HG03520 (cell line): Measurements from ENCODE around the gene EEF2.

Experiments
- ATAC-seq: cut with Tn5 transposase; IDR thresholded peaks from one replicate; pipeline ENCODE4 v1.9.1; 2021; ENCODE audit warnings: mild to moderate bottlenecking, moderate library complexity; ENCODE audit not compliant: unreplicated experiment

EEF2 gene

GRCh38 chr19:3986260-3987041, 1.2 kb upstream of the EEF2 start:
- no peak for ATAC-seq

DNA sequence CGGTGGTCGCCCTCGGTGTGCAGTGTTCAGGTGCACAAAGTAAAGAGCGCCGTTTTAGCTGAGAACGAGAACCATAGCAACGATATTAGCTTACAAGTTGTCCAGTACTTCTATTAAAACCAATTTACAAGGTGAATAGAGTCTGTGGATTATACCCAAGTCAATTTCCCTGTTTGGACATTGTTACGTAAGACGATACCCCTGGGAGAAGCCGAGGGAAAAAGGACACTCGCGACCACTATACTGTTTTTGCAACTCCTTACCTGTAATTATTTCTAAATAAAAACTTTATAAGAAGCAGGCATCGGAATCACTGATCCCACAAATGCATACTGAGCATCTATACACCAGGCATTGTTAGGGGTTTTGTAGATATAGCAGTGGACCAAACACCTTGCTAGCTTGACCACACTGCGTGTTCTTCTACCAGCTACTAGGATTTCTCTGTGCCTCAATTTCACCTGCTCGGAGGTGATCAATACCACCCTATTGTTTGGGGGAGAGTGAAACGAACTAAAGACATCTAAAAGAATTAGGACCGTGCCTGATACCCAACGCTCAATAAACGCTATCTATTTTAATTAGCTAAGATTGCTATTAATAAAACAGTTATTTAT, 488 bp upstream of the EEF2 start:
- ATAC-seq = no peak

DNA sequence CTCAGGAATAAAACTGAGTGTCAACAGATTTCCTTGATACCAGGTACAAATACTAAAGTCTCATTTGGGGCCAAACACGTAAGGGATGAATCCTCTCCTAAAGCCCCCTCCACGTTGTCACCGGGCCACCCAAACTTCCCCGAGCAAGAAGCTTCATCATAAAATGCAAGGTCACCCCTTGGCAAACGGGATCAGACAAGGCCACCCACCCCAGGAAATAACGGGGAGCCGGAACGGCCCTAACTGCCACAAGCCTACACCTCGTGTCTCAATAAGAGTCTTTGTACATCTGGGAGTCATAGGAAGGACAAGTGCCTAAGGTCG, 717 bp downstream of the EEF2 start:
- ATAC-seq = no peak

DNA sequence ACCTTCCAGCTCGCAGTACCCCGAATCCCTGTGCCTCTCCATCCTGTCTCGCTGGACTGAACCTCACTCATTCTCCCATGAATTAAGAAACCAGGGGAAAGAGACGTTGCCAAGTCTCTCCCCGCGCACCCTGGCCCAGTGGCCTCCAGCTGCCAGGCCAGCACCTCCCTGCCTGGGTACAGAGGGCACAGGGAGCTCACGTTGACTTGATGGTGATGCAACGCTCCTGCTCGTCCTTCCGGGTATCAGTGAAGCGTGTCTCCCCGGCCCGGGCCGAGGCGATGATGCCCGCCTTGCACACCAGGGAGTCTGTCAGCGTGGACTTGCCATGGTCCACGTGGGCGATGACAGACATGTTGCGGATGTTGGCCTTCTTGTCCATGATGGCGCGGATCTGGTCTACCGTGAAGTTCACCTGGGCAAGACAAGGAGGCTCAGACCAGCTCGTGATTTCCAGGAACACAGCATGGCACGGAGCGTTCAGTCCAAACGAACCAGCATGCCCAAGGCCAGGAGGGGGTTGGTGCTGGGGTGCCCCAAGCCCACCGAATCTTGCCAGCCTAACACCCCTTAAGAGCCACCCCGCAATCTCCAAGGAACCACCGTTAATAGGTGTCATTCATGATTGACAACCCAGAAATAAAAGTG, 1.2 kb downstream of the EEF2 start:
- no peak for ATAC-seq

DNA sequence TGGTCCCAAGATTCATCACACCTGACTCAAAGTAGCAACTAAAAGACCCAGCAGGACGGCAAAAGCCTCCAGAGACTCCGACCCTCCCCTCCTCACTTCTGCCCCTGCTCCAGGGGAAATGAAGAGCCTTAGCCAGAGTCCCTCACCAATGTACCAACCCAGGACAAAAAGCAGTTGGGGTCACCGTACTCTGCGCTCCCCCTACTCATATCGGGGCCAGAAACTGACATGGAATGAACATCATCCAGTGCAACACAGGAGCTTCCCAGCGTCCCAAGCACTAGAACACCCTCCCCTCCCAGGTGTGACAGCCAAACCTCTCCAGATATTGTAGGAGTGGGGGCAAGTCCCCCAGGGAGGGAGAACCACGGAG, 1.7 kb downstream of the EEF2 start:
- ATAC-seq = no peak

GRCh38 chr19:3982701-3983541, 2.3 kb downstream of the EEF2 start:
- ATAC-seq = no peak

DNA sequence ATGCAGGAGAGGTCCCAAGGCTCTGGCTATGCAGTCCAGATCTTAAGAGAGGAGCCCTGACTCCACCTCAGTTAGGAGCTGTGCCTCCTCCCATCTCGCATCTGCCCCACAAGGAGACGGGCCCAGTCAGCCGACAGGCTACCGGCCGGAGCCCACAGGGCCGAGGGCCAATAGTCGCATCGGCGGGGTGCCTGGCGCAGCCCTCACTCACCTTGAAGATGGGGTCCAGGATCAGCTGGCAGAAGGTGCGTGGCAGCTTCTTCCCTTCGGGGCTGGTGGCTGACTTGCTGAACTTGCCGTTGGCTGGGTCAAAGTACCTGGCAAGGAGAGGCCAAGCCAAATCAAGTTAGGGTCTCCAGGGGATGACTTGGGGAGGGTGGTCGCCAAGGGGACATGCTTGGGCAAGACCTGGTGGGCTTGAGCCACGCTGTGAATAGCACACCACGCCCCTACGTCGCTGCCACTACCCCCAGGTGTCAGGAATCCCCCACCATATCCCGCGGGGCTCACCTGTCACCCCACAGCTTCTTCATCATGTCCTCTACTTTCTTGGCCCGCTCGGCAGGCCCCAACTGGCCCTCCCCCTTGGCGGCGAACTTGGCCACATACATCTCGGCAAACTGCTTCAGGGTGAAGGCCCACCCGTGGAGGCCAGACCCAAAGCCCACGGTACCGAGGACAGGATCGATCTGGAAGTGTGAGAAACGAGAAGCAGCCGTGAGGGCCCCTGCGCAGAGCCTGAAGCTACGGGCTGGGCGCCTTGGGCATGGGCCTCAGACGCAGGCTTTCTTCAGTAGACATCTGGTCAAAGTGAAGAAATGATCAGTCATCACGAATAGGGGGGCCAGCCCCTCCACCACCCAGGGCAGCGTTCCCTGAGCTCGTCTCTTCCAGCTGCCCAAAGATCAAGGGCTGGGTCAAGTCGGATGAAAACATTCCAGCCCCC, 3.3 kb downstream of the EEF2 start:
- ATAC-seq = no peak

GRCh38 chr19:3981373-3981735, 3.9 kb downstream of the EEF2 start:
- no peak for ATAC-seq

DNA sequence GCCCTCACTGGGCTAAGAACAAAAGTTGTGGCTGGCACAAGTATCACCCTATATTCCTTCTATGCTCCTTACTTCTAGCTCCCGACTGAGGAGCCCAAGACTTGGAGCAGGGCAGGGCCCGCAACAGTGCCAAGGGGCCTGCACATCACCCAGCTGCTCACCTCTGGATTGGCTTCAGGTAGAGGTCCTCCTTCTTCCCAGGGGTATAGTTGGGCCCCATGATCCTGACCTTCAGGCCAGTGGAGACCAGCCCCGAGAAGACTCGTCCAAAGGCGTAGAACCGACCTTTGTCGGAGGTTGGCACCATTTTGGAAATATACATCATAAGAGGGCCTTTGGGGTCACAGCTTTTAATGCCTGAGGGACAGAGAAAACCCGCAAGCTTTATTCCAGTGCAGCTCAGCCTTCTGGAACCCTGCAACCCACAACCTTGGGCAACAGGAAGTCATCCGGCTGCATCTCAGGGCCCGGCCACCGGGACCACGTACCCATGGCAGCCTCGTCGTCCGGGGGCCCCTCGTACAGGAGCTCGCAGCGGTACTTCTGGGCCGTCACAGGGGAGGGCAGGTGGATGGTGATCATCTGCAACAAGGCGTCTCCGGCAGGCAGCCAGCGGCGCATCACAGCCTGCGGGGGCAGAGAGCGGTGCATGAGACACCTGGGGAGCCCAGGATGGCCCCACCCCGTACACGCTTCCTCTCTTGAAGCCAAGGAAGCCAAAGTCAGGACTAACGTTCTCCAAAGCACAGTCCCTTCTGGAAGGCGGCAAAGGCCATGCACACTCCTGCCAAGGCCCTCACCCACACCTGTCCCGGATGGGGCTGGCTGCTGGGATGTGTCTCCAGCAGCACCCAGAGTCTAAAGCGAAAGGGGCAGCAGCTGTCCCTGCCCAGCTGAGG, 4.7 kb downstream of the EEF2 start:
- no peak for ATAC-seq

DNA sequence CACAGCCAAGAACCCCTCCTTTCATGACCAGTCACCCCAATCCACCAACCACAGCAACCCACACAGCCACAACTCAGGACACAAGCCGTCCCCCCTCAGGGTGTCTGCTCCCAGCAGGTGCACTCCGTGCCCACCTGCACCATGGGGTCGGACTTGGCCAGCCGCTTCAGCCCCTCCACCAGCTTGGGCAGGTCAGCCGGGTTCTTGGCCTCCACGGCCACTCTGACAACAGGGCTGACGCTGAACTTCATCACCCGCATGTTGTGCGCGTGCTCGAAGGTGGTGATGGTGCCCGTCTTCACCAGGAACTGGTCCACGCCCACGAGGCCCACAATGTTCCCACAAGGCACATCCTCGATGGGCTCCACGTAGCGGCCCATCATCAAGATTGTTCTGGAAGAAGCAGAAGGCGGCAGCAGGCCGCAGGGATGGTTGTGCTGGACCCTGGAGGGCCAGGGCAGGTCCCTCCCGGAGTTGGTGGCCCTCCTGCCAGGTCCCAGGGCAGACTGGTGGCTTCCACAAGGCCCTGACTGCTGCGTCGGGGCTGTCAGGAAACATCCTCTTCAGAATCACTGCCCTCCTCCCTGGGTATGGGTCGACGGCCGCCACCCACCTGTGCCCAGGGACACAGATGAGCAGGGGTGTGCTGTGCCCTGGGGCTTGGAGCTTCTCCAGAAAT, 5.5 kb downstream of the EEF2 start:
- no peak for ATAC-seq

GRCh38 chr19:3979289-3979673, 6.0 kb downstream of the EEF2 start:
- no peak for ATAC-seq

DNA sequence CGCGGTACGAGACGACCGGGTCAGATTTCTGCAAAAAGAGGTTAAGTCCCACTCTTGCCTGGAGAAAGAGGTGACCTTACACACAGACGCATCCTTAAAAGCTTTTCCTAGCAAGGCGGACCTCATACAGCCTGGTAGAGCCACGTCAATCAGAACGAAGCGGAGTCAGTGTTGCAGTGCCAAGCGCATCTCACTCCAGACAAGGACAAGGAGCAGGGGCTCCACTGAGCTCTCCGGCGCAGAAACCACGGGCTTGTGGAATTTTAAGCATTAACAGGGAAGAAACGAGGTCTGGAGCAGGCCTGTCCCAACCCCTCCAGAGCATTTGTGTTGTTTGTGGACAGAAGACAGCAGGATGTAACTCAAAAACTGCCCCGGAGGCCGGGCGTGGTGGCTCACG, 7.1 kb downstream of the EEF2 start:
- no peak for ATAC-seq

- ATAC-seq = no peak
These were observed 7.8 kb downstream of the EEF2 start for GRCh38 chr19:3977242-3978143.

DNA sequence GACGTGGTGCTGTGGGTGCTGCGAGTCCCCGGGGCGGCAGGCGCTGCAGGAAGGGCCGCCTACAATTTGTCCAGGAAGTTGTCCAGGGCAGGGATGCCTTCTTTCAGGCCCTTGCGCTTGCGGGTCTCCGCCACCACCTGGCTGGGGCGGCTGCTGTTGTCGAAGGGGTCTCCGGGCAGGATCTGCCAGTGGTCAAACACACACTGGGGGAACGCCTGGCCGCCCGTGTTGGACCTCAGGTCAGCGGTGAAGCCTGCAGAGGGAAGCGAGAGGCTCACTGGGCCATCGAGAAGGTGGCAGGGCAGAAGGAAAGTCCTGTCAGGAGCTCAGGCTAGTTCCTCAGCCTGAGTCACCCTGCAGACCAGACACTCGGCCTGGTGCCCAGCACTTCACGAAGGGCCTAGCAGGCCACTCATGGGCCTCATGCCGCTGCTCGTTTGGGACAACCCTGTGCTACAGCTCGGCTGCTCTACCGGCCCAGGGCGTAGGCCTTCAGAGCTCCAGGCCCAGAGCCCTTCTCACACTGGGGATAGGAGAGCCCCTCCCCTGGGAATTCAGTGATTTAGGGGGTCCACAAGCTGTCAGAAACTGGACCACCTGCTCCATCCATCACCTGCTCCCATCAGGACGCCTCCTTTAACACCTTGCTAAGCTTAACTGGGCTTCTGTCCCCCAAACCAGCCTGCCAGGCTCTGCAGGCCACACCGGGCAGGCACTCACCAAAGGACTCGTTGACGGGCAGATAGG, 8.6 kb downstream of the EEF2 start:
- no peak for ATAC-seq

DNA sequence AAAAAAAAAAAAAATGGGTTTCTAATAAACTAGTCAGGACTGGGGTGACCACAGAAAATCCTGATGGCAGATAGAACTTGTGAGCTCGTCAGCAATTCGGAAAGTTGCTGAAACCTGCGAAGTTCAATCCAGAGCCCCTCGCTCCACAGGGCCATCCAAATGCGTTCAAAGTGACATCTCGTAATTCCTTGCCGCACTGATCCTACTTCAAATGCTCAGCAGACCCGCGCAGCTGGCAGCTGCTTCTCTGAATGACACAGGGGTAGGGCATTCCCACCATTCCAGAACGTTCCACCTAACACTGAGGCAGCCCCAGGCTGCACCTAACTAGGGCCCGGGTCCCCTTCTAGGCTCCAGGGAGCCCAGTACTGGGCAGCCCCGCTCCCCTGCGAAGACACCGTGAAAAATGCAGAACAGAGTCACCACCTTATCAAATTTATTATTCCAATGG, 9.6 kb downstream of the EEF2 start:
- no peak for ATAC-seq

DNA sequence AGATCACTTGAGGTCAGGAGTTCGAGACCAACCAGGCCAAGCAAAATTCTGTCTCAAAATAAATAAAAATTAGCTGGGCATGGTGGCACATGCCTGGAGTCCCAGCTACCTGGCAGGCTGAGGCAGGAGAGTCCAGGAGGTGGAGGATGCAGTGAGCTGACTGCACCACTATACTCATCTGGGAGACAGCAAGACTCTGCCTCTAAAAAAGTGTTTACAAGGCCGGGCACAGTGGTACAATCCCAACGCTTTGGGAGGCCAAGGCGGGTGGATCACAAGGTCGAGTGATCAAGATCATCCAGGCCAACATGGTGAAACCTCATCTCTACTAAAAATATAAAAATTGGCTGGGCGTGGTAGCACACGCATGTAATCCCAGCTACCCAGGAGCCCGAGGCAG, 10.1 kb downstream of the EEF2 start:
- no peak for ATAC-seq
